ENCODE measurements around the gene FGD2. TPM values are rescaled to one million over a fixed set of nuclear protein-coding genes. Genes with fewer than 3 reads are reported as not detected.

FGD2 gene
- total and polyA plus RNA-seq, 3 experiments from 2014 or later = 0.53 to 1.3 (median 1.2) TPM

- CTCF ChIA-PET = no interaction called here
- Mint-ChIP-seq H3K27ac (no peak overlapping the region), H3K9me3 (no peaks in the 10 kb centered on the region), H3K4me1 (no peaks in the 10 kb centered on the region), H3K36me3 (no peaks in the 10 kb centered on the region), H3K27me3 (no peaks in the 10 kb centered on the region), H3K4me3 (no peak overlapping the region)
- no peaks in the 10 kb centered on the region for H3K4me1 ChIP-seq (ENCODE audit: insufficient read depth, low read length)
- no peaks in the 10 kb centered on the region for H3K9me3 ChIP-seq (ENCODE audit: low read length)
- DNase-seq = no peak
- no peaks in the 10 kb centered on the region for H3K36me3 ChIP-seq (ENCODE audit: insufficient read depth, low read length)
- no peak overlapping the region for H3K4me3 ChIP-seq (ENCODE audit: low read length)
- POLR2A ChIA-PET = no interaction called here
- peak overlapping the region; percentile 43 for H3K27ac ChIP-seq (ENCODE audit: low read depth, low read length)
- H3K27me3 ChIP-seq (ENCODE audit: insufficient read depth, low read length, poor library complexity, severe bottlenecking) = no peaks in the 10 kb centered on the region
These were observed 55.8 kb downstream of the FGD2 start for GRCh38 chr6:37061157-37061804.

- Mint-ChIP-seq H3K36me3 (no peaks in the 10 kb centered on the region), H3K4me1 (no peaks in the 10 kb centered on the region), H3K27me3 (no peaks in the 10 kb centered on the region), H3K27ac (peak overlapping the region in 1 of 8 donors; percentile 68), H3K4me3 (no peak overlapping the region), H3K9me3 (no peaks in the 10 kb centered on the region)
- no peaks in the 10 kb centered on the region for H3K27me3 ChIP-seq (ENCODE audit: insufficient read depth, low read length, poor library complexity, severe bottlenecking)
- POLR2A ChIA-PET = no interaction called here
- H3K4me3 ChIP-seq (ENCODE audit: low read length) = no peak overlapping the region
- H3K36me3 ChIP-seq (ENCODE audit: insufficient read depth, low read length) = no peaks in the 10 kb centered on the region
- peak overlapping the region; percentile 38 for H3K27ac ChIP-seq (ENCODE audit: low read depth, low read length)
- no peaks in the 10 kb centered on the region for H3K4me1 ChIP-seq (ENCODE audit: insufficient read depth, low read length)
- CTCF ChIA-PET = interaction anchor here (0.7 kb wide), 1 partner anchor 232 kb away, joined by 3 read pairs; no protein-coding TSS in a partner anchor
- H3K9me3 ChIP-seq (ENCODE audit: low read length) = no peaks in the 10 kb centered on the region
- no peak for DNase-seq
These were observed 57.0 kb downstream of the FGD2 start for GRCh38 chr6:37062424-37062823.

- Histone ChIP-seq H3K36me3 (ENCODE audit: insufficient read depth, low read length) (no peaks in the 10 kb centered on the region), H3K27ac (ENCODE audit: low read depth, low read length) (no peak overlapping the region), H3K4me1 (ENCODE audit: insufficient read depth, low read length) (peaks cover 13% of the 10 kb centered on the region), H3K9me3 (ENCODE audit: low read length) (no peaks in the 10 kb centered on the region), H3K4me3 (ENCODE audit: low read length) (no peak overlapping the region), H3K27me3 (ENCODE audit: insufficient read depth, low read length, poor library complexity, severe bottlenecking) (no peaks in the 10 kb centered on the region)
- POLR2A ChIA-PET = no interaction called here
- Mint-ChIP-seq H3K9me3 (no peaks in the 10 kb centered on the region), H3K4me3 (no peak overlapping the region), H3K27ac (peak overlapping the region in 5 of 8 donors; percentile 1 to 76 (median 38)), H3K4me1 (peaks cover 24 to 25% (median 24%) of the 10 kb centered on the region in 3 donors), H3K36me3 (no peaks in the 10 kb centered on the region), H3K27me3 (no peaks in the 10 kb centered on the region)
- CTCF ChIA-PET = interaction anchor here (1.7 kb wide), 1 partner anchor 17 kb away, joined by 5 read pairs; no protein-coding TSS in a partner anchor
- no peak for DNase-seq
These were observed 63.2 kb downstream of the FGD2 start for GRCh38 chr6:37068356-37069270.

- H3K27me3 Mint-ChIP-seq = no peaks in the 10 kb centered on the region
- peaks cover 13% of the 10 kb centered on the region for H3K4me1 ChIP-seq (ENCODE audit: insufficient read depth, low read length)
- POLR2A ChIA-PET = no interaction called here
- H3K27me3 ChIP-seq (ENCODE audit: insufficient read depth, low read length, poor library complexity, severe bottlenecking) = no peaks in the 10 kb centered on the region
- H3K4me3 ChIP-seq (ENCODE audit: low read length) = no peak overlapping the region
- no peak overlapping the region for H3K4me3 Mint-ChIP-seq
- DNase-seq = no peak
- peak overlapping the region in 2 of 8 donors; percentile 61 to 72 for H3K27ac Mint-ChIP-seq
- H3K36me3 ChIP-seq (ENCODE audit: insufficient read depth, low read length) = no peaks in the 10 kb centered on the region
- H3K9me3 ChIP-seq (ENCODE audit: low read length) = no peaks in the 10 kb centered on the region
- H3K36me3 Mint-ChIP-seq = no peaks in the 10 kb centered on the region
- H3K27ac ChIP-seq (ENCODE audit: low read depth, low read length) = no peak overlapping the region
- no peaks in the 10 kb centered on the region for H3K9me3 Mint-ChIP-seq
- CTCF ChIA-PET = no interaction called here
- H3K4me1 Mint-ChIP-seq = peaks cover 24 to 25% (median 24%) of the 10 kb centered on the region in 3 donors
These were observed 64.2 kb downstream of the FGD2 start for GRCh38 chr6:37069639-37070038.

GRCh38 chr6:37072526-37072925 is 67.1 kb downstream of the FGD2 start:
- Histone ChIP-seq H3K27ac (ENCODE audit: low read depth, low read length) (no peak overlapping the region), H3K4me1 (ENCODE audit: insufficient read depth, low read length) (peaks cover 13% of the 10 kb centered on the region), H3K36me3 (ENCODE audit: insufficient read depth, low read length) (no peaks in the 10 kb centered on the region), H3K27me3 (ENCODE audit: insufficient read depth, low read length, poor library complexity, severe bottlenecking) (no peaks in the 10 kb centered on the region), H3K4me3 (ENCODE audit: low read length) (no peak overlapping the region), H3K9me3 (ENCODE audit: low read length) (no peaks in the 10 kb centered on the region)
- ChIA-PET POLR2A (no interaction called here), CTCF (no interaction called here)
- no peaks in the 10 kb centered on the region for H3K9me3 Mint-ChIP-seq
- no peak for DNase-seq
- H3K27ac Mint-ChIP-seq = peak overlapping the region in 6 of 8 donors; percentile 56 to 93 (median 78)
- H3K4me1 Mint-ChIP-seq = peaks cover 24 to 25% (median 24%) of the 10 kb centered on the region in 3 donors
- H3K27me3 Mint-ChIP-seq = no peaks in the 10 kb centered on the region
- peak overlapping the region in 4 of 7 donors; percentile 7 to 33 (median 15) for H3K4me3 Mint-ChIP-seq
- H3K36me3 Mint-ChIP-seq = no peaks in the 10 kb centered on the region

GRCh38 chr6:37074053-37074827 is 68.8 kb downstream of the FGD2 start:
- Histone ChIP-seq H3K4me1 (ENCODE audit: insufficient read depth, low read length) (peaks cover 13% of the 10 kb centered on the region), H3K27me3 (ENCODE audit: insufficient read depth, low read length, poor library complexity, severe bottlenecking) (no peaks in the 10 kb centered on the region), H3K4me3 (ENCODE audit: low read length) (no peak overlapping the region), H3K9me3 (ENCODE audit: low read length) (no peaks in the 10 kb centered on the region), H3K27ac (ENCODE audit: low read depth, low read length) (no peak overlapping the region), H3K36me3 (ENCODE audit: insufficient read depth, low read length) (no peaks in the 10 kb centered on the region)
- Mint-ChIP-seq H3K27me3 (no peaks in the 10 kb centered on the region), H3K27ac (peak overlapping the region in 2 of 8 donors; percentile 2 to 32), H3K9me3 (no peaks in the 10 kb centered on the region), H3K36me3 (no peaks in the 10 kb centered on the region), H3K4me3 (no peak overlapping the region), H3K4me1 (peaks cover 19 to 25% (median 20%) of the 10 kb centered on the region in 3 donors)
- ChIA-PET POLR2A (no interaction called here), CTCF (interaction anchor here (1.0 to 1.2 kb wide), 2 partner anchors 24 to 97 kb away, joined by 3 to 4 read pairs; no protein-coding TSS in a partner anchor)
- DNase-seq = no peak

- Histone ChIP-seq H3K27me3 (ENCODE audit: insufficient read depth, low read length, poor library complexity, severe bottlenecking) (no peaks in the 10 kb centered on the region), H3K9me3 (ENCODE audit: low read length) (no peaks in the 10 kb centered on the region), H3K36me3 (ENCODE audit: insufficient read depth, low read length) (no peaks in the 10 kb centered on the region), H3K27ac (ENCODE audit: low read depth, low read length) (no peak overlapping the region), H3K4me3 (ENCODE audit: low read length) (no peak overlapping the region), H3K4me1 (ENCODE audit: insufficient read depth, low read length) (peaks cover 7% of the 10 kb centered on the region)
- H3K27ac Mint-ChIP-seq = no peak overlapping the region
- H3K36me3 Mint-ChIP-seq = no peaks in the 10 kb centered on the region
- no peak overlapping the region for H3K4me3 Mint-ChIP-seq
- peaks cover 8 to 13% (median 8%) of the 10 kb centered on the region in 3 donors for H3K4me1 Mint-ChIP-seq
- no peak for DNase-seq
- no peaks in the 10 kb centered on the region for H3K9me3 Mint-ChIP-seq
- POLR2A ChIA-PET = no interaction called here
- CTCF ChIA-PET = no interaction called here
- H3K27me3 Mint-ChIP-seq = peaks cover 0 to 4% of the 10 kb centered on the region in 2 donors
These were observed 71.9 kb downstream of the FGD2 start for GRCh38 chr6:37077191-37077904.
